Measurements from ENCODE around the gene S100A1. TPM values are rescaled to one million over a fixed set of nuclear protein-coding genes. Genes with fewer than 3 reads are reported as not detected.

Gene S100A1
- polyA plus RNA-seq, 4 donors, result 2.7 to 13.5 (median 3.5) TPM

GRCh38 chr1:153679337-153680119, 51.3 kb downstream of the S100A1 start:
- Histone ChIP-seq H3K4me1 (ENCODE audit: control insufficient read depth in 3 of 3, insufficient read depth in 2 of 3, low read depth in 1 of 3, low read length in 2 of 3) (peaks cover 0 to 13% (median 3%) of the 10 kb centered on the region in 3 donors), H3K27ac (ENCODE audit: low read depth in 1 of 3, low read length in 2 of 3) (no peak overlapping the region), H3K4me3 (ENCODE audit: low read depth in 1 of 3, low read length in 3 of 3) (peak overlapping the region; percentile 19 to 47 (median 38)), H3K9me3 (ENCODE audit: control insufficient read depth in 2 of 2, insufficient read depth in 1 of 2, low read depth in 1 of 2, low read length in 1 of 2) (no peaks in the 10 kb centered on the region), H3K27me3 (ENCODE audit: control insufficient read depth in 3 of 3, insufficient read depth in 3 of 3, low read length in 3 of 3) (peaks cover 4 to 43% (median 6%) of the 10 kb centered on the region in 3 donors), H3K36me3 (ENCODE audit: control insufficient read depth in 3 of 3, insufficient read depth in 2 of 3, low read depth in 1 of 3, low read length in 3 of 3) (no peaks in the 10 kb centered on the region)
- FAIRE-seq (no peak), DNase-seq (peak in 1 of 2 donors; percentile 56)
- 1 to 2% (median 2%) methylated on average over 67 to 73 of the region's 73 CpGs for WGBS, 3 donors

- no peak for DNase-seq
- peak overlapping the region in 1 of 3 donors; percentile 21 for H3K4me3 ChIP-seq (ENCODE audit: low read depth in 1 of 3, low read length in 3 of 3)
- WGBS, 3 donors, result 18 to 29% (median 21%) methylated on average over 10 of the region's 10 CpGs
These were observed 51.8 kb downstream of the S100A1 start for GRCh38 chr1:153680120-153680403.

More at GRCh38 chr1:153680120-153680403, 51.8 kb downstream of the S100A1 start:
- H3K27ac ChIP-seq (ENCODE audit: low read depth in 1 of 3, low read length in 2 of 3), result no peak overlapping the region
- H3K36me3 ChIP-seq (ENCODE audit: control insufficient read depth in 3 of 3, insufficient read depth in 2 of 3, low read depth in 1 of 3, low read length in 3 of 3), result no peaks in the 10 kb centered on the region
- H3K9me3 ChIP-seq (ENCODE audit: control insufficient read depth in 2 of 2, insufficient read depth in 1 of 2, low read depth in 1 of 2, low read length in 1 of 2), result no peaks in the 10 kb centered on the region
- no peak for FAIRE-seq
- peaks cover 0 to 18% (median 3%) of the 10 kb centered on the region in 3 donors for H3K4me1 ChIP-seq (ENCODE audit: control insufficient read depth in 3 of 3, insufficient read depth in 2 of 3, low read depth in 1 of 3, low read length in 2 of 3)
- H3K27me3 ChIP-seq (ENCODE audit: control insufficient read depth in 3 of 3, insufficient read depth in 3 of 3, low read length in 3 of 3), result peaks cover 4 to 43% (median 6%) of the 10 kb centered on the region in 3 donors

Other genes starting within 250 kb of the S100A1 start
- 100 to 1,000 TPM in 2 of 4 donors, 10 to 100 TPM in 2; 10.2 to 208 (median 86.3) TPM for gene S100A8, start 237.4 kb upstream of the S100A1 start, polyA plus RNA-seq
- not detected for gene S100A7A, start 211.9 kb upstream of the S100A1 start, polyA plus RNA-seq
- not detected for gene S100A7, start 167.8 kb upstream of the S100A1 start, polyA plus RNA-seq
- 1,000 to 10,000 TPM in 3 of 4 donors, 100 to 1,000 TPM in 1; 313 to 4,929 (median 1,988) TPM for gene S100A6, start 92.4 kb upstream of the S100A1 start, polyA plus RNA-seq
- gene S100A5, start 87.5 kb upstream of the S100A1 start, polyA plus RNA-seq, result under 1 TPM in 1 of 4 donors, not detected in 3; 0.18 TPM
- 100 to 1,000 TPM in 2 of 4 donors, 10 to 100 TPM in 1, 1 to 10 TPM in 1; 7.6 to 230 (median 78.7) TPM for gene S100A4, start 82.6 kb upstream of the S100A1 start, polyA plus RNA-seq
- gene S100A3, start 79.2 kb upstream of the S100A1 start, polyA plus RNA-seq, result 1 to 10 TPM in 2 of 4 donors, under 1 TPM in 1, not detected in 1; 0.06 to 4.3 (median 2.1) TPM
- 1 to 10 TPM in 3 of 4 donors, under 1 TPM in 1; 0.43 to 9.8 (median 4.5) TPM for gene S100A2, start 62.6 kb upstream of the S100A1 start, polyA plus RNA-seq
- 100 to 1,000 TPM; 122 to 389 (median 315) TPM for gene S100A16, start 15.3 kb upstream of the S100A1 start, polyA plus RNA-seq
- 100 to 1,000 TPM; 356 to 952 (median 630) TPM for gene S100A14, start 12.1 kb upstream of the S100A1 start, polyA plus RNA-seq
- 100 to 1,000 TPM in 2 of 4 donors, 10 to 100 TPM in 2; 50.1 to 132 (median 83.1) TPM for gene S100A13, start 929 bp upstream of the S100A1 start, polyA plus RNA-seq
- 10 to 100 TPM; 40.3 to 98.4 (median 49.4) TPM for gene CHTOP, start 5.6 kb downstream of the S100A1 start, polyA plus RNA-seq
- gene SNAPIN, start 30.3 kb downstream of the S100A1 start, polyA plus RNA-seq, result 10 to 100 TPM; 23.9 to 29.2 (median 26.5) TPM
- 100 to 1,000 TPM in 2 of 4 donors, 10 to 100 TPM in 2; 58.1 to 145 (median 109) TPM for gene ILF2, start 42.6 kb downstream of the S100A1 start, polyA plus RNA-seq
- gene NPR1, start 50.3 kb downstream of the S100A1 start, polyA plus RNA-seq, result 10 to 100 TPM in 1 of 4 donors, 1 to 10 TPM in 1, under 1 TPM in 2; 0.22 to 18.1 (median 1.4) TPM
- gene INTS3, start 99.6 kb downstream of the S100A1 start, polyA plus RNA-seq, result 10 to 100 TPM; 14.9 to 52.6 (median 22.6) TPM
- 10 to 100 TPM in 2 of 4 donors, 1 to 10 TPM in 2; 5.4 to 50.4 (median 16.9) TPM for gene SLC27A3, start 147.0 kb downstream of the S100A1 start, polyA plus RNA-seq